ENCODE measurements around the gene AP5S1.

GRCh38 chr20:3846378-3846739, 26.0 kb downstream of the AP5S1 start:
- TF ChIP-seq CTCF (optimal IDR thresholded peaks at IDR 0.05 in 1 of 3, IDR thresholded peaks at IDR 0.05 in 1 of 3, conservative IDR thresholded peaks at IDR 0.05 in 1 of 3; ENCODE audit: extremely low read depth in 1 of 3, insufficient read depth in 2 of 3, low read length in 3 of 3) (no peak), EZH2 (IDR thresholded peaks at IDR 0.05; ENCODE audit: low read length) (no peak)
